PC-3 (cell line): ENCODE data around the gene GAS7.

ENCODE experiments used
- EZH2 ChIP-seq: fragments of 300-600 bp; sonication (generic); IDR thresholded peaks from one replicate; pipeline ENCODE4 v1.6.1; 2017; ENCODE audit warnings: antibody characterized with exemption, mild to moderate bottlenecking, low read length; ENCODE audit not compliant: unreplicated experiment
- EZH2phosphoT487 ChIP-seq: fragments of 300-600 bp; sonication (generic); IDR thresholded peaks from 2 replicates; pipeline ENCODE4 v1.6.1; 2018; ENCODE audit warnings: mild to moderate bottlenecking, antibody characterized with exemption, low read length, borderline replicate concordance
- TF ChIP-seq, protein P1 (sequence below): fragments of 300-600 bp; sonication (generic); conservative IDR thresholded peaks from 2 replicates; pipeline ENCODE4 v1.5.1; 2017; ENCODE audit warnings: antibody characterized with exemption, low read depth, mild to moderate bottlenecking, low read length

DNA sequence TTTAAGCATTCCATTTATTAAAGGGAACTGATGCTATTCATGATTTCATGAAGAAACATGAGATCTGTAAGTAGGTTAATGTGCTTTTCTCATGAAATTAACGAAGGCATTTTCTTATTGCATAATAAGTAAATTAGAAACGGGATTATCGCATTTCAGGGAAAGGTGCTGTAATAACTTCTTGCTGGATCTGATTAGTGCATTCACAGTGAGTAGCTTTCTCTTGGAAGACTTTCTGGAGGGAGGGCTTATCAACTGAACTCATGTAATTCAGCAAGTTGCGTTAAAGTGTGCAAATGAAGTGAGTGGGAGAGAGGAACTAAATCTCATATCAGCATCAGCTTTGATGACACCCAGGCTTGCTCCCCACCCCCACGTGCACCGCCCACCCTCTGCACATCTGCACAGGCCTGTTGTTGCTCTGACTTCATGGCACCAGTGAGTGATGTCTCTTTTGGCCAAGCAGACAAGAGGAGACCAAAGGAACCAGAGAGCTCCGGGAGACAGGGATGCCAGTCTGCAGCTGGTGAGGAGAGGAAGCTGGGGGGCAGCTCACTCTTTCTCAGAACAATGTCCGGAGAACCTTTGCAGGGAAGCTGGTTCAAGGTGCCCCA lies 26.3 kb upstream of the GAS7 start:
- TF ChIP-seq, protein P1, sequence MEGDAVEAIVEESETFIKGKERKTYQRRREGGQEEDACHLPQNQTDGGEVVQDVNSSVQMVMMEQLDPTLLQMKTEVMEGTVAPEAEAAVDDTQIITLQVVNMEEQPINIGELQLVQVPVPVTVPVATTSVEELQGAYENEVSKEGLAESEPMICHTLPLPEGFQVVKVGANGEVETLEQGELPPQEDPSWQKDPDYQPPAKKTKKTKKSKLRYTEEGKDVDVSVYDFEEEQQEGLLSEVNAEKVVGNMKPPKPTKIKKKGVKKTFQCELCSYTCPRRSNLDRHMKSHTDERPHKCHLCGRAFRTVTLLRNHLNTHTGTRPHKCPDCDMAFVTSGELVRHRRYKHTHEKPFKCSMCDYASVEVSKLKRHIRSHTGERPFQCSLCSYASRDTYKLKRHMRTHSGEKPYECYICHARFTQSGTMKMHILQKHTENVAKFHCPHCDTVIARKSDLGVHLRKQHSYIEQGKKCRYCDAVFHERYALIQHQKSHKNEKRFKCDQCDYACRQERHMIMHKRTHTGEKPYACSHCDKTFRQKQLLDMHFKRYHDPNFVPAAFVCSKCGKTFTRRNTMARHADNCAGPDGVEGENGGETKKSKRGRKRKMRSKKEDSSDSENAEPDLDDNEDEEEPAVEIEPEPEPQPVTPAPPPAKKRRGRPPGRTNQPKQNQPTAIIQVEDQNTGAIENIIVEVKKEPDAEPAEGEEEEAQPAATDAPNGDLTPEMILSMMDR, result no peak
- no peak for TF ChIP-seq EZH2
- TF ChIP-seq EZH2phosphoT487, result no peak
